ENCODE measurements around the gene C6orf136. TPM values are rescaled to one million over a fixed set of nuclear protein-coding genes. Genes with fewer than 3 reads are reported as not detected.
A peak's percentile ranks its signal among the peaks of the same experiment; 100 is the strongest.

C6orf136 gene
- total and polyA plus RNA-seq, 9 of the 15 experiments (the other 6 are each of a cell fraction or from before 2014, with no cell fraction given): 14.1 to 63.1 (median 18.4) TPM

DNA sequence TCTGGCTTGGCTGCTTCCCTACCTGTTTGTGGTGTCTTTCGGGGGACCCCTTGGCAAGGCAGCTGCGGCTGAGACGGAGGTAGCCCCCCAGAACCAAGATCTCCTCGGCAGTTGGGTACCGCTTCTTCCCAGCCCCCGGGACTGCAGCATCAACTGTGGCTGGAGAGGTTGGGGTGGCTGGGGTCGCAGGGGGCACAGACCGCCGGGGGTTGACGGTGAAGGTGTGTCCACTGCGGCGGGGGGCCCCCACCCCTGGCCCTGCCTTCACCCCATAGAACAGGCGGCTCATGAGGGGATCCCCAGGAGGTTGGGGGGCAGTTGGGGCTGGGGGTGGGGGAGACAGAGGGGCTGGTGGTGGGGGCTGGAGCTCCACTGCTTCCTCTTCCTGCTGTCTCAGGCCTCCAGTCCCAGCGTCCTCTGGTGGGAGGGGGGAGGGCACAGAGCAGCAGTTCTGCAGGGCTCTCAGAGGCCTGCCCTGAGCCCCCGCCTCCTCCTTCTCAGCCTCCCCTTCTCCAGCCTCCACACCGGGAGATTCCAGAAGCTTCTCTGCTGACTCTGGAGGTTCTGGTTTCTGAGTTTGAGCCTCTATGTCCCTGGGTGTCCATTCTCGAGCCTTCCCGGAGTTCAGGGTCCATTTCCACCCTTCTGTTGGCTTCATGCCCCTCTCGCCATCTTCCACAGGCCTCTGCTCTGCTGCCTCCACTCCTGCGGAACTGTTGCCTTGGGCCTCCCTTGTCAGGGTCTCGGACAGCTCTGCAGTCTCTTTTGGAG, 37.6 kb downstream of the C6orf136 start (continued):
- TF ChIP-seq RCOR1 (IDR thresholded peaks at IDR 0.05; ENCODE audit: borderline replicate concordance in 1 of 2, low read depth in 2 of 2, low read length in 2 of 2): peak in 1 of 2 experiments; percentile 51; a peak in 2 of 4 replicates
- no peak for TF ChIP-seq SMARCC2 (IDR thresholded peaks at IDR 0.05; ENCODE audit: low read depth)
- 0 out of 2 replicates have a peak, but pooled peaks have one; percentile 24 for TF ChIP-seq CHD2 (IDR thresholded peaks at IDR 0.05; ENCODE audit: low read depth, low read length)
- peak; percentile 50 for TF ChIP-seq CHD1 (IDR thresholded peaks at IDR 0.05; ENCODE audit: low read length)
- peak; percentile 72; the same call in 1 of the 2 replicates for TF ChIP-seq ZBTB7A (IDR thresholded peaks at IDR 0.05; ENCODE audit: borderline replicate concordance, control insufficient read depth, low read depth, low read length)
- TF ChIP-seq EP400 (IDR thresholded peaks at IDR 0.05): no peak
- TF ChIP-seq KDM5B (IDR thresholded peaks at IDR 0.05; ENCODE audit: insufficient replicate concordance, low read depth, low read length): peak; percentile 8
- TF ChIP-seq POLR2G (IDR thresholded peaks at IDR 0.05; ENCODE audit: low read depth, low read length): peak; percentile 58
- TF ChIP-seq ZBTB5 (IDR thresholded peaks at IDR 0.05): no peak
- TF ChIP-seq, protein P1, sequence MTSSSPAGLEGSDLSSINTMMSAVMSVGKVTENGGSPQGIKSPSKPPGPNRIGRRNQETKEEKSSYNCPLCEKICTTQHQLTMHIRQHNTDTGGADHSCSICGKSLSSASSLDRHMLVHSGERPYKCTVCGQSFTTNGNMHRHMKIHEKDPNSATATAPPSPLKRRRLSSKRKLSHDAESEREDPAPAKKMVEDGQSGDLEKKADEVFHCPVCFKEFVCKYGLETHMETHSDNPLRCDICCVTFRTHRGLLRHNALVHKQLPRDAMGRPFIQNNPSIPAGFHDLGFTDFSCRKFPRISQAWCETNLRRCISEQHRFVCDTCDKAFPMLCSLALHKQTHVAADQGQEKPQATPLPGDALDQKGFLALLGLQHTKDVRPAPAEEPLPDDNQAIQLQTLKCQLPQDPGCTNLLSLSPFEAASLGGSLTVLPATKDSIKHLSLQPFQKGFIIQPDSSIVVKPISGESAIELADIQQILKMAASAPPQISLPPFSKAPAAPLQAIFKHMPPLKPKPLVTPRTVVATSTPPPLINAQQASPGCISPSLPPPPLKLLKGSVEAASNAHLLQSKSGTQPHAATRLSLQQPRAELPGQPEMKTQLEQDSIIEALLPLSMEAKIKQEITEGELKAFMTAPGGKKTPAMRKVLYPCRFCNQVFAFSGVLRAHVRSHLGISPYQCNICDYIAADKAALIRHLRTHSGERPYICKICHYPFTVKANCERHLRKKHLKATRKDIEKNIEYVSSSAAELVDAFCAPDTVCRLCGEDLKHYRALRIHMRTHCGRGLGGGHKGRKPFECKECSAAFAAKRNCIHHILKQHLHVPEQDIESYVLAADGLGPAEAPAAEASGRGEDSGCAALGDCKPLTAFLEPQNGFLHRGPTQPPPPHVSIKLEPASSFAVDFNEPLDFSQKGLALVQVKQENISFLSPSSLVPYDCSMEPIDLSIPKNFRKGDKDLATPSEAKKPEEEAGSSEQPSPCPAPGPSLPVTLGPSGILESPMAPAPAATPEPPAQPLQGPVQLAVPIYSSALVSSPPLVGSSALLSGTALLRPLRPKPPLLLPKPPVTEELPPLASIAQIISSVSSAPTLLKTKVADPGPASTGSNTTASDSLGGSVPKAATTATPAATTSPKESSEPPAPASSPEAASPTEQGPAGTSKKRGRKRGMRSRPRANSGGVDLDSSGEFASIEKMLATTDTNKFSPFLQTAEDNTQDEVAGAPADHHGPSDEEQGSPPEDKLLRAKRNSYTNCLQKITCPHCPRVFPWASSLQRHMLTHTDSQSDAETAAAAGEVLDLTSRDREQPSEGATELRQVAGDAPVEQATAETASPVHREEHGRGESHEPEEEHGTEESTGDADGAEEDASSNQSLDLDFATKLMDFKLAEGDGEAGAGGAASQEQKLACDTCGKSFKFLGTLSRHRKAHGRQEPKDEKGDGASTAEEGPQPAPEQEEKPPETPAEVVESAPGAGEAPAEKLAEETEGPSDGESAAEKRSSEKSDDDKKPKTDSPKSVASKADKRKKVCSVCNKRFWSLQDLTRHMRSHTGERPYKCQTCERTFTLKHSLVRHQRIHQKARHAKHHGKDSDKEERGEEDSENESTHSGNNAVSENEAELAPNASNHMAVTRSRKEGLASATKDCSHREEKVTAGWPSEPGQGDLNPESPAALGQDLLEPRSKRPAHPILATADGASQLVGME (CRISPR knock-in tag; IDR thresholded peaks at IDR 0.05): no peak
- TF ChIP-seq SNAPC5 (CRISPR knock-in tag; IDR thresholded peaks at IDR 0.05): no peak
- TF ChIP-seq SOX6 (IDR thresholded peaks at IDR 0.05): 0 out of 2 replicates have a peak, but pooled peaks have one; percentile 18
- 0 out of 2 replicates have a peak, but pooled peaks have one; percentile 18 for TF ChIP-seq PHB2 (IDR thresholded peaks at IDR 0.05; ENCODE audit: low read depth)
- TF ChIP-seq ATF7 (IDR thresholded peaks at IDR 0.05): peak; percentile 39; the same call in 1 of the 2 replicates
- TF ChIP-seq, protein P2, sequence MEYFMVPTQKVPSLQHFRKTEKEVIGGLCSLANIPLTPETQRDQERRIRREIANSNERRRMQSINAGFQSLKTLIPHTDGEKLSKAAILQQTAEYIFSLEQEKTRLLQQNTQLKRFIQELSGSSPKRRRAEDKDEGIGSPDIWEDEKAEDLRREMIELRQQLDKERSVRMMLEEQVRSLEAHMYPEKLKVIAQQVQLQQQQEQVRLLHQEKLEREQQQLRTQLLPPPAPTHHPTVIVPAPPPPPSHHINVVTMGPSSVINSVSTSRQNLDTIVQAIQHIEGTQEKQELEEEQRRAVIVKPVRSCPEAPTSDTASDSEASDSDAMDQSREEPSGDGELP (CRISPR knock-in tag; IDR thresholded peaks at IDR 0.05; ENCODE audit: borderline replicate concordance): peak; percentile 28; the same call in 1 of the 2 replicates
- peak in 1 of 2 experiments; percentile 84; a peak in 1 of 4 replicates for TF ChIP-seq KDM4B (IDR thresholded peaks at IDR 0.05; ENCODE audit: borderline replicate concordance in 2 of 2, low read depth in 1 of 2)
- TF ChIP-seq GABPA (tag; conservative IDR thresholded peaks at IDR 0.05; ENCODE audit: low read depth): 0 out of 2 replicates have a peak, but pooled peaks have one; percentile 25
- no peak for TF ChIP-seq KLF1 (tag; IDR thresholded peaks at IDR 0.05)

All from K562 (cell line).